ENCODE data around the gene DNAH1. TPM values are rescaled to one million over a fixed set of nuclear protein-coding genes. Genes with fewer than 3 reads are reported as not detected.
A peak's percentile ranks its signal among the peaks of the same experiment; 100 is the strongest.

The DNAH1 gene
- total RNA-seq, 4 donors from 2014 or later = 1.4 to 6.8 (median 2.0) TPM

DNA sequence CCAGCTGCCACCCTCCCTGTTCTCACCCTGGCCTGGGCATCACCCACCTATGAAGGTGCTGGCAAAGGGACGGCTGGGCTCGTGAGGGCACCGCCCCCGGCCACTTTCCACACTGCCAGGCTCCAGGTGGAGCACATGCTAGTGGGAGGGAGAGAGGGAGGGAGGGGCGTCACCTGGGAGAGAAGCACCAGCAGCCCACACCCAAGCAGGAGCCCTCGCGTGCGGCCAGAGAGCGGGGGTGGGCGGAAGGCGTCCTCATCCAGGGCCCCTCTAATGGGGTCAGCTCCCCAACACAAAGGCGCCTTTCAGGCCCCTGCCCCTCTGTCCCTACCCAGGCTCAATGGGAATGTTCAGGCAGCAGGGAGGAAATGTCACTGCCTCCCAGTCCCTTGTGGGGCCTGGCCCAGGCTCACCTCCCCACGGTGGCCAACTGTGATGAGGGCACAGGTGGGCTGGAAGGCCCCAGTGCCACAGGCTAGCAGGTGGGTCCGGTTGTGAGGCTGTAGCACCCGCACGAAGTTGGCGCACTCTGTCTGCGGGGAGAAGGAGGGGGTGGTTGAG is 125.7 kb downstream of the DNAH1 start:
- in situ Hi-C loops (cut with MboI; ENCODE audit: low sequenced_read_pairs in 4 of 4) (no loop called here), intact Hi-C loops (cut with DNase I; ENCODE audit: low total_unique reads) (no loop called here)
- Histone ChIP-seq H3K27ac (peak overlapping the region in 1 of 4 donors; percentile 31), H3K27me3 (no peaks in the 10 kb centered on the region), H3K9me3 (no peaks in the 10 kb centered on the region), H3K4me1 (peaks cover 3 to 14% of the 10 kb centered on the region in 2 donors), H3K4me3 (peak overlapping the region in 1 of 4 donors; percentile 45), H3K36me3 (no peaks in the 10 kb centered on the region)
- TF ChIP-seq POLR2A (IDR thresholded peaks at IDR 0.05) = no peak
- TF ChIP-seq, protein P1, sequence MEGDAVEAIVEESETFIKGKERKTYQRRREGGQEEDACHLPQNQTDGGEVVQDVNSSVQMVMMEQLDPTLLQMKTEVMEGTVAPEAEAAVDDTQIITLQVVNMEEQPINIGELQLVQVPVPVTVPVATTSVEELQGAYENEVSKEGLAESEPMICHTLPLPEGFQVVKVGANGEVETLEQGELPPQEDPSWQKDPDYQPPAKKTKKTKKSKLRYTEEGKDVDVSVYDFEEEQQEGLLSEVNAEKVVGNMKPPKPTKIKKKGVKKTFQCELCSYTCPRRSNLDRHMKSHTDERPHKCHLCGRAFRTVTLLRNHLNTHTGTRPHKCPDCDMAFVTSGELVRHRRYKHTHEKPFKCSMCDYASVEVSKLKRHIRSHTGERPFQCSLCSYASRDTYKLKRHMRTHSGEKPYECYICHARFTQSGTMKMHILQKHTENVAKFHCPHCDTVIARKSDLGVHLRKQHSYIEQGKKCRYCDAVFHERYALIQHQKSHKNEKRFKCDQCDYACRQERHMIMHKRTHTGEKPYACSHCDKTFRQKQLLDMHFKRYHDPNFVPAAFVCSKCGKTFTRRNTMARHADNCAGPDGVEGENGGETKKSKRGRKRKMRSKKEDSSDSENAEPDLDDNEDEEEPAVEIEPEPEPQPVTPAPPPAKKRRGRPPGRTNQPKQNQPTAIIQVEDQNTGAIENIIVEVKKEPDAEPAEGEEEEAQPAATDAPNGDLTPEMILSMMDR (IDR thresholded peaks at IDR 0.05 in 4 of 5, conservative IDR thresholded peaks at IDR 0.05 in 1 of 5) = no peak
- ATAC-seq = no peak
- DNase-seq = no peak

DNA sequence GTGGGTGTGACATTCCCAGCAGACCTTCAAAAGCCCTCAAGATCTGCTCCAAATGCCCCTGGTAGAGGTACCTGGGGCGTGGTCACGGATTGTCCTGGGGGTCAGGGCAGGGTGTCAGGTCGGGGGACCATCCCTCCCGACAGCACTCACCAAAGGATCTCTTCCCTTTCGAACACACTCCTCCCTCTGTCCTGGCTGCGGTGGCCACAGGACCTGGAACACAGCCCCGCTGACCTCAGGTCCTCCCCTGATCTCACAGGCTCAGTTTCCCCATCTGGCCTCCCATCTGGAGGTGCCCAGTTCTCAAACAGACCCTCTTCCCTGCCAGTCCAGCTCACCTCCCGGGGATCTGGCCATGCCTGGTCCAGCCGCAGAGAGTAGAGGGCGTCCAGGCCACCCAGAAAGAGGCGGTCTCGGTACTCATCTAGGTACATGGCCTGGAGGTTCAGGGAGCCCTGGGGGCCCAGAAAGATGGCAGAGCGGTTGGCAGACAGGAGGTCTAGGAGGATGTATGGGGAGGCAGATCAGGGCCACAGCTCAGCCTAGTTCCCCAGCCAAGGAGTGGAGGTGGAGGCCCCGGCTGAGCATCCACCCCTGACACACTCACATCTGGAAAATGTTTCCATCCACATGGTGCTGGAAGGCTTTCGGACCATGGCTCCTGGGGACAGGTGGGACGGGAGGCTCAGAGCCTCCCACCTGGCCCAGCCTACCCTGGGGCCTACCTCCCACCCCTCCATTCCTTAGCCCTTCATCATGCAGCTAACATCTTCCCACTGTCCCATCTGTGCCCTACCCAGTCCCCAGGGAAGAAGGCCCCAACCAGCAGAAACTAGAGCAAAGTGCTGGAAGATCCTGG is 126.5 kb downstream of the DNAH1 start:
- H3K36me3 ChIP-seq = no peaks in the 10 kb centered on the region
- H3K27ac ChIP-seq = peak overlapping the region in 1 of 4 donors; percentile 31
- DNase-seq (no peak), ATAC-seq (no peak)
- TF ChIP-seq, protein P1 (IDR thresholded peaks at IDR 0.05 in 4 of 5, conservative IDR thresholded peaks at IDR 0.05 in 1 of 5) = no peak
- no peak for TF ChIP-seq POLR2A (IDR thresholded peaks at IDR 0.05)
- H3K27me3 ChIP-seq = no peaks in the 10 kb centered on the region
- H3K4me3 ChIP-seq = peak overlapping the region in 2 of 4 donors; percentile 11 to 45
- in situ Hi-C loops (cut with MboI; ENCODE audit: low sequenced_read_pairs in 4 of 4) = no loop called here
- intact Hi-C loops (cut with DNase I; ENCODE audit: low total_unique reads) = no loop called here
- no peaks in the 10 kb centered on the region for H3K9me3 ChIP-seq
- peaks cover 4 to 15% of the 10 kb centered on the region in 2 donors for H3K4me1 ChIP-seq

DNA sequence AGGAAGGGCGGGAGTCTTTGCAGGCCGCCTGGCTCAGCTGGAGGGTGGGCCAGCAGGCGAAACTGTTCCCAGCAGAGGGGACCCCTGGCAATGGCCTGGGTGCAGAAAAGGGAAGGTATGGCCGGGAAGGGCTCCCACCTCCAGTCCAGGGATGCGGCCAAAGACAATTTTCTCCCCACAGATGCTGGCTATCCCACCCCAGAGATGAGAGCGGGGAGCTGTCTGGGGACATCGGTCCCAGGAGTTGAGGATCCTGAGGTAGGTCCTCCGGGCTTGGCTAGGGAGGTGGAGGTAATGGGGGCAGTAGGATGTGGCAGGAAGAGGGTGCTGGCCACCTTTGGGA is 127.1 kb downstream of the DNAH1 start:
- ATAC-seq (no peak), DNase-seq (no peak)
- H3K36me3 ChIP-seq = no peaks in the 10 kb centered on the region
- intact Hi-C loops (cut with DNase I; ENCODE audit: low total_unique reads) (no loop called here), in situ Hi-C loops (cut with MboI; ENCODE audit: low sequenced_read_pairs in 4 of 4) (no loop called here)
- no peak for TF ChIP-seq POLR2A (IDR thresholded peaks at IDR 0.05)
- TF ChIP-seq, protein P1 (IDR thresholded peaks at IDR 0.05 in 4 of 5, conservative IDR thresholded peaks at IDR 0.05 in 1 of 5) = no peak
- no peaks in the 10 kb centered on the region for H3K27me3 ChIP-seq
- H3K4me3 ChIP-seq = peak overlapping the region in 3 of 4 donors; percentile 6 to 45 (median 11)
- H3K27ac ChIP-seq = peak overlapping the region in 1 of 4 donors; percentile 31
- H3K4me1 ChIP-seq = peaks cover 4 to 15% of the 10 kb centered on the region in 2 donors
- no peaks in the 10 kb centered on the region for H3K9me3 ChIP-seq

DNA sequence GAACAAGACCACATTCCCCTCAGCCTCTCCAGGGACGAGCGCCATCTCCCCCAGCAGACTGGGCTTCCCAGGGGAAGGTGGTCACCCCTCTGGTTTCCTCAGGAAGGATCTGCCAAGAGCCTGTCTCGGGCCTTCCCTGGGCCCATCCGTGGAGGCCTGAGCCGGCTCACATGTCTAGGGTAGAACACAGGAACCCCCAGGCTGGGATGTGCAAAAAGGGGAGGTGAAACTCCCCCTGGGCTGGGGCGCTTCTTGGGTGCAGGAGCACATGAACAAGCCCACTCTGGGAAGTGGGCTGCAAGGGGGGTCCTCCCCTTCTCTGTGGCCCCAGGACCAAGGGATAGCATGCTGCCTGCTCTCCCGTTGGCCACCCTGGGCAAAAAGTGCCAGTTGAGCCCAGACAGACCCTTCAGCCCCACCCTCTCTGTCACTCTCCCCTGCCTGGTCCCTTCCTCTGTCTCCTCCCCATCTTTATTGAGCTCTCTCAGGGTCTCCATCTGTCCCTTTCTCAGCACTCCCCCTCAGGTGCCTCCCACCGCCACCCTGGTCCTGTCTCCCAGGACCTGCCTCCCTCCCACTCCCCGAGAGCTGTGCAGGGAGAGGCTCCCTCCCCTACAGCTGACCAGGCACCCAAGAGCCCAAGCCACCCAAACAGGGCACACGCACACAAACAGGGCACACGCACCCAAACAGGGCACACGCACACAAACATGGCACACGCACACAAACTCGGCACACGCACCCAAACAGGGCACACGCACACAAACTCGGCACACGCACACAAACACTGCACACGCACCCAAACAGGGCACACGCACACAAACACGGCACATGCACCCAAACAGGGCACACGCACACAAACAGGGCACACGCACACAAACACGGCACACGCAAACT is 127.9 kb downstream of the DNAH1 start:
- DNase-seq = no peak
- intact Hi-C loops (cut with DNase I; ENCODE audit: low total_unique reads) = no loop called here
- in situ Hi-C loops (cut with MboI; ENCODE audit: low sequenced_read_pairs in 4 of 4) = no loop called here

More for the DNA sequence above, 127.9 kb downstream of the DNAH1 start:
- no peaks in the 10 kb centered on the region for H3K36me3 ChIP-seq
- no peaks in the 10 kb centered on the region for H3K9me3 ChIP-seq
- H3K4me1 ChIP-seq = peaks cover 4 to 17% of the 10 kb centered on the region in 2 donors
- H3K4me3 ChIP-seq = peak overlapping the region in 3 of 4 donors; percentile 6 to 45 (median 27)
- H3K27me3 ChIP-seq = no peaks in the 10 kb centered on the region
- ATAC-seq = no peak
- peak overlapping the region in 2 of 4 donors; percentile 19 to 31 for H3K27ac ChIP-seq
- TF ChIP-seq, protein P1 (IDR thresholded peaks at IDR 0.05 in 4 of 5, conservative IDR thresholded peaks at IDR 0.05 in 1 of 5) = no peak
- TF ChIP-seq POLR2A (IDR thresholded peaks at IDR 0.05) = no peak
